DOHH2 (cell line): ENCODE measurements around the gene USP2.

Source experiments
- EZH2phosphoT487 ChIP-seq: fragments of 200-600 bp; sonication (generic); IDR thresholded peaks from 2 replicates; pipeline ENCODE4 v1.6.1; 2017; ENCODE audit warnings: borderline replicate concordance, mild to moderate bottlenecking, antibody characterized with exemption, low read length, moderate library complexity, mixed read lengths
- TF ChIP-seq, protein P1 (sequence below): fragments of 200-600 bp; sonication (generic); IDR thresholded peaks from one replicate; pipeline ENCODE4 v1.5.1; 2014; ENCODE audit warnings: antibody characterized with exemption, mild to moderate bottlenecking, low read depth, low read length; ENCODE audit not compliant: poor library complexity, severe bottlenecking

DNA sequence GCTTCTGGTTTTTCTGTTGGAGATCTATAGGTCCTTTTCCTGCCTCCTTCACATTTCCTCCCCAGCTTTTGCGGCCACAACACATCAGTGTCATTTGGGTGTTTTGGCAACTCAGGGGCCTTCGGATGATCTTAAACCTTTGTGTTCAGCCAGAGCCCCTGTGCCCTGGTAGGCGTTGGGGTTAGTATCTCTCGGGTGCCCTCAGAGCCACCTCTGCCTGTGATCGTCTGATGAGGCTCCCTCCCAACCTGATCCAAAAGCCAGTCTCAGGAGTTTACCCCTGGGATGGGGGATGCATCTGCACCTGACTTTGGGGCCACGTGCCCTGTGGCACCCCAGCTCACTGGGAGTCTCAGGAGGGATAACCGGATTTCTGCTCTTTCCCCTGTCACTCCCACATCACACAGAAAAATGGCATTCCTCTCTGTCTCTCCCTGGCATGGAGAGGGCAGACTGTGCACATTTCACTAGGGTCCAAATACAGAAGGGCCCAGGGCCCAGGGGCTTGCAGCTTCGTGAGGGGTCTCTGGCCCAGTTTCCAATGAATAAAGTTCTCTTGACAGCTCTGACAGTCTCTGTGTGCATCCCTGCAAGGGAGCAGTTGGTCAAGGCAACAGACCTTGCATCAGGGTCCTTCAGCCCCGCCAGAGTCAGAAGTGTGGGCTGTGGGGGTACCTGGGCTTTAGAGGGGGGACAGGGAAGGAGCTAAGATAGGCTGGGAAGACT is 44.6 kb downstream of the USP2 start:
- TF ChIP-seq, protein P1, sequence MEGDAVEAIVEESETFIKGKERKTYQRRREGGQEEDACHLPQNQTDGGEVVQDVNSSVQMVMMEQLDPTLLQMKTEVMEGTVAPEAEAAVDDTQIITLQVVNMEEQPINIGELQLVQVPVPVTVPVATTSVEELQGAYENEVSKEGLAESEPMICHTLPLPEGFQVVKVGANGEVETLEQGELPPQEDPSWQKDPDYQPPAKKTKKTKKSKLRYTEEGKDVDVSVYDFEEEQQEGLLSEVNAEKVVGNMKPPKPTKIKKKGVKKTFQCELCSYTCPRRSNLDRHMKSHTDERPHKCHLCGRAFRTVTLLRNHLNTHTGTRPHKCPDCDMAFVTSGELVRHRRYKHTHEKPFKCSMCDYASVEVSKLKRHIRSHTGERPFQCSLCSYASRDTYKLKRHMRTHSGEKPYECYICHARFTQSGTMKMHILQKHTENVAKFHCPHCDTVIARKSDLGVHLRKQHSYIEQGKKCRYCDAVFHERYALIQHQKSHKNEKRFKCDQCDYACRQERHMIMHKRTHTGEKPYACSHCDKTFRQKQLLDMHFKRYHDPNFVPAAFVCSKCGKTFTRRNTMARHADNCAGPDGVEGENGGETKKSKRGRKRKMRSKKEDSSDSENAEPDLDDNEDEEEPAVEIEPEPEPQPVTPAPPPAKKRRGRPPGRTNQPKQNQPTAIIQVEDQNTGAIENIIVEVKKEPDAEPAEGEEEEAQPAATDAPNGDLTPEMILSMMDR = no peak
- no peak for TF ChIP-seq EZH2phosphoT487
